ENCODE measurements around the gene BRI3.
"Not testable (repeated sequence)": the region's sequence is repeated elsewhere in the genome, so short reads cannot be mapped to it uniquely, and the experiment has no call there.

BRI3 gene

DNA sequence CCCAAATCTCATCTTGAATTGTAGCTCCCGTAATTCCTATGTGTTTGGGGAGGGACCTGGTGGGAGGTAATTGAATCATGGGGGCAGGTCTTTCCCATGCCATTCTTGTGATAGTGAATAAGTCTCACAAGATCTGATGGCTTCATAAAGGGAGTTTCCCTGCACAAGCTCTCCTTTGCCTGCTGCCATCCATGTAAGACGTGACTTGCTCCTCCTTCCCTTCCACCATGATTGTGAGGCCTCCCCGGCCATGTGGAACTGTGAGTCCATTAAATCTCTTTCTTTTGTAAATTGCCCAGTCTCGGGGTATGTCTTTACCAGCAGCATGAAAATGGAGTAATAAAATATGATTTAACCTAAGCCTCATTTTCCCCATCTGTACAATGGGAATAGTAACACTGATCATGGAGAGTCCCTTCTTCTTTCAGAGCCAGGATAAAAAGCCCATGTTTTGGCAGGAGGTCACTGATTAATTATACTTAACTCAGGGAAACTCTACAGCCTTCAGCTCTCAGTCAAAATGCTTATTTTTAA is 34.6 kb downstream of the BRI3 start:
- DNase-seq = not testable (repeated sequence)

DNA sequence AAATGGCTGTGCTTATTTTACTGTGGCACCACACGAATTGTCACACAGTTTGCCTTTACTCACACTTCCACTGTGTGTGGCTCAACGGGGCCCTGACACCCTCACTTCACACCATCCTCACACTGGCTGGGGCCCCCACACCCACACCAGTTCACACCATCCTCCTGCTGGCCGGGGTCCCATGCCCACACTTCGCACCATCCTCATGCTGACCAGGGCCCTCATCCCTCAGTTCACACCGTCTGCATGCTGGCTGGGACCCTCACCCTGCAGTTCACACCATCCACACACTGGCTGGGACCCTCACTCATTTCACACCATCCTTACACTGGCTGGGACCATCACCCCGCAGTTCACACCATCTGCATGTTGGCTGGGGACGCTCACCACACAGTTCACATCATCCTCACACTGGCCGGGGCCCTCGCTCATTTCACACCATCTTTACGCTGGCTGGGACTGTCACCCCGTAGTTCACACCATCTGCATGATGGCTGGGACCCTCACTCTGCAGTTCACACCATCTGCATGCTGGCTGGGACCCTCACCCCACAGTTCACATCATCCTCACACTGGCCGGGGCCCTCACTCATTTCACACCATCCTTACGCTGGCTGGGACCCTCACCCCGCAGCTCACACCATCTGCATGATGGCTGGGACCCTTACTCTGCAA is 36.0 kb downstream of the BRI3 start:
- DNase-seq = no peak

DNA sequence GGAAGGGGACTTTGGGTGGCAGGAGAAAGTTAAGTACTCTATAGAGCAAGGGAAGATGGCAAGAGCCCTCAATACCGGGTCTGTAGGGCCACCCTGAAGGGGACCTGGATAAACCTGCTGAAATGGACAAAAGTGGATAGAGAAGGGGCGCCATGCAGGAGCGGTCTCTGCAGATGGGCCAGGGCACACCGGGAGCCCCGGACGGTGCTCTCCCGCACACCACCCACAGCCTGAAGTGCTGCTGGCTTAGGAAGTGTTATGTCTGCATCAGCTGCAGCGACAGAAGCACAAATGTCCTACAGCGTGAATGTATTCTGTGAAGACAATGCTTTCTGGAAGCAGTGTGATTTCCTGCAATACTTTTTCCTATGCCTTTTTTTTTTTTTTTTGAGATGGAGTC is 37.7 kb downstream of the BRI3 start:
- no peak for DNase-seq

DNA sequence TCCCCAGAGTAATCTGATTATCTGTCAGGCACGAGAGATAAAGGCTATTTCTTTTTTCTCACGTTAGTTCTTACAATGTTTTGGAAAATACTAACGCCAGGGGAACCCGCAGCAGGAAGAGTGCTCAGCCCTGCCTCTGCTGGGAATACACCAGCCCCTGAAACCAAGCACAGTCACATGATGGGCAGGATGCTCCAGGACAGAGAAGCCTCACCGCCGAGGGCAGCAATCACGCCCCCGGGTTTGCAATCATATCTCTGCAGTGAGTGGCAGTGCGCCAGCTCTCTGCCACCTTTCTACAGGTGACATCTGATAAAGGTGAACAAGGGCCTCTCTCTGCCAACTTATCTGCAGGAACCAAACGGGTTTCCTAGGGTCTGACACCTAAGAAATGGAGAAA is 39.8 kb downstream of the BRI3 start:
- DNase-seq = no peak

DNA sequence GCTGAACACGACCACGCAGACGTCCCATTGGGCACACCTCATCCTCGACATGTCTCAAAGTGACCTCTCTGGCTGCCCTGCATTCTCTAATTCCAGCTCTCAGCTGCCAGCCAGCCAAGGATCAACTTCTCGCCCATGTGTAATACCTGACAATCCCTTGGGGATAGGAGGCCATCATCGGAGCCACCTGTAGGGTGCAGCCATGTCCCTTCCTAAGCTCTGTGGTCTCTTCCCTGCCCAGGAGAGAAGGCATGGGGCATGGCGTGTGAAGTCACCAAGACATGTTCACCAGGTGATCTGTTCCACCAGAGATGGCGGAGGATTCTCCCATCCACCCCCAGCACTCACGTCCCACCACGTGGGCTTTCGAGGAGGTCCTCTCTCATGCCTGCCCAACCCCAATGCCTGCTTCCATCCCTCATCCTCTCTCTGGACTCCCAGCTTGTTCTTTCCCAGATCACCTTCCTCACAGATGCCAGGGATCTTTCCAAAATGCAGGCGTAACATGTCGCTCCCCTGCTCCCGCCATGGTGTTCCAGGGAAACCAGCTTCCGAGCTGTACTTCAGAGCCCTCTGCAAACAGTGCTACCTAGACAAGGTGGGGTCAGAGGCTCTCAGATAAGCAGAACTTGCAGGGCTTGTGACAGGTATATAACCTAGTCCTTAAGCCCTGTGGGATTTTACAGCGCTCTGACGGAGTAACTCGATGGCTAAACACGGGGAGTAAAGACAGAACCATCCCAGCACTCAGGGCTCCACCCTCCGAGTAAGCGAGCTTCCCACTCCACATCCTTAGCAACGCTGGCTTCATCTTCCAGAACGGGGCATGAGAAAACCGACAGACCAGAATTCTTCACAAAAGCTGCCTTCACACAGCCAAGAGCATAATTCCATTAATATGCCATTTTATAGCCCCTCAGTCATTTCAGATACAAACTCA is 41.1 kb downstream of the BRI3 start:
- no peak for DNase-seq

DNA sequence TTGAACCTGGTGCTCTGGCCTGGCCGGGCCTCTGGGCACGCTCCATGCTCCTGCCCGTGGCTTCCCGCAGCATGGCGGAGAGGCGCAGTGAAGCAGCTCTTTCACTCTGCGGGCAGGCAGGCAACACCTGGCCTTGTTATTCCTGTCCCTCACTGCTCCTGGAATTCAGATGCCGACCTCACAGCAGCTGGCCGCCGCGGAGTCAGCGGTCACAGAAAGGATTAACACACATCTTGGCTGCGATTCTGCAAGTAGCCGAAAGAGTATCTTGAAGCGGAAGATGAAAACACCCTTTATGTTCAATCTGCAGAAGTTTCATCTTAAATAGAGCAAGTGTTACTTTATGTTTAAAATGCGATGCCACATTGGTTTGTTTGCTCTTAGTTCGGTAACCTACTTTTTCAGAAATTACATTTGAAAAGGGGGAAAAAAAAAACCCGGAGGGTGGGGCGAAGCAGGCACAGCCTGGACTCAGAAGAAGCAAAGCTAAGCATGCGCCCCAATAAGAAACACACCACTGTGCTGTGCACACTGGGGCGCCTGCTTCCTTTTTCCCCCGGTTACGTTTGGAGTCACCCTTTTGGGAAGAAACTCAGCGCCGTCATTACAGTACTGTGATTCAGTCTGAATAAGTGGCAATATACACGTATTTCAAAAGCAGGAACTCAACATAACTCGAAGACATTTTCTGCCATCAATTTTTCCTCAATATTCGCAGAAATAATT is 42.3 kb downstream of the BRI3 start:
- no peak for DNase-seq

DNA sequence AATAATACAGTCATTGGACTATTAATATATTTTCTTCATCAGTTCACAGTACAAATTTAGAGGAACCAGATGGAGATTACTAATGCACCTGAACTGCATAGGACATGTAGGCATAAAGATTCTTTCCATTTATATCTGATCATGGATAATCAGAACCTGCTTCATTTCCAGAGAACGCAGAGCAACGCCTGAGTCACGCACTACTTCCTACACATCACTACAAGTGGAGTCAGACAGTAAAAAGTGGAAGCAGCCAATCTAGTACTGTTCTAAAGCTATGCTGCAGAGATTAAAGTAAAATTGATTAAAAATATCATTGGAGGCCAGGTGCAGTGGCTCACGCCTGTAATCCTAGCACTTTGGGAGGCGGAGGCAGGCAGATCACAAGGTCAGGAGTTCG is 43.3 kb downstream of the BRI3 start:
- no peak for DNase-seq

DNA sequence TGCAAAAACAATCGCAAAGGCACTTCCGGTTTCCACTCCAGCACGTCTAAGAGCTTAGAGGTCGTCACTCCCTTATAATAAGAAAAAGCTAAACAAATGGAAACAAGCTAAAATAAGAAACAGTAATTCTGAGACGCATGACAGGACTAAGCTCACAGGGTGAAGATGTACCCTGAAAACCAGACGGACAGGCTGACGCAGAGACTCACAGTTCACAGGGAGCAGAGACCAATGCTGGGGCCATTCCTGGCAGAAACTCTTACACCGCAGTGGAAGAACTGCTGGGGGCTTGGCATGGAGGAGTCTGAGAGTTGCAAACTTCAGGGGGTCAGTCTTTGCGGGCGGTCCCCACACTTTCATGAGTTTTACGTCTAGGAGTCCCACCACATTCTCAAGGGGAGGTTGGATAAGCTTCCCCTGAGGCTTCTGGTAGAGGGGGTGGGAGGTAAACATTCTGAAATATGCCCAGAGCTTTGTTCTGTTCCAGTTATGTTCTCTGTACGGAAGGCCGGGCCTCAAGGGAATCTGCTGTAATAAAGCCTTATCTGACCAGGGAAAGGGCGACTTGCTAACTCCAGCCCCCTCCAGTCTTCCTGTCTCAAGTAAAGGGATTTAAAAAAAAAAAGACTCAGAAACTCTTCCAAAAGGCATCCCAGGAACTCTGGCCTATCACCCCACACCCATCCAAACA is 47.8 kb downstream of the BRI3 start:
- no peak for DNase-seq

DNA sequence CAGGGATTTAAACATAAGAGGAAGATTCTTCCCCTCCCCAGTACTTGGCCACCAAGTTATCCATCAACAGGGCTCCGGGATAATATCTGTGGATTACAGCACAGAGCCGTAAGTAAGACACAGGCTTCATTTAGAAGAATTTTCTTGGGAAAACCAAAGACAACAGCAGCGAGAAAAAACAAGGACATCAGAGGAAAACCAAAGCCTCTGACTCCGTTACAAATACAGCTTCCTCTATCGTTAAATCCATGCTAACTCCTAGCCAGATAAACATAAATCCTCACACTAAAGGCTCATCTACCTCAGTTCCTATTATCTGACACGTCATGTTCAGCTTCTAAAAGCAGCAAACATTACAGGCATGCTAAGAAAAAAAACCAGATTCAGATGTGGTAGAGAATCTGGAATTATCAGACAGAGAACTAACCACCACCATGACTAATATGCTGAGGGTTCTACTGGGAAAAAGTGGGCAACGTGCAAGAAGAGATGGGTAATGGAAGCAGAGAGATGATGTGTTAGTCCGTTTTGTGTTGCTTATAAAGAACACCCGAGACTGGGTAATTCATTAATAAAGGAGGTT is 48.4 kb downstream of the BRI3 start:
- no peak for DNase-seq

DNA sequence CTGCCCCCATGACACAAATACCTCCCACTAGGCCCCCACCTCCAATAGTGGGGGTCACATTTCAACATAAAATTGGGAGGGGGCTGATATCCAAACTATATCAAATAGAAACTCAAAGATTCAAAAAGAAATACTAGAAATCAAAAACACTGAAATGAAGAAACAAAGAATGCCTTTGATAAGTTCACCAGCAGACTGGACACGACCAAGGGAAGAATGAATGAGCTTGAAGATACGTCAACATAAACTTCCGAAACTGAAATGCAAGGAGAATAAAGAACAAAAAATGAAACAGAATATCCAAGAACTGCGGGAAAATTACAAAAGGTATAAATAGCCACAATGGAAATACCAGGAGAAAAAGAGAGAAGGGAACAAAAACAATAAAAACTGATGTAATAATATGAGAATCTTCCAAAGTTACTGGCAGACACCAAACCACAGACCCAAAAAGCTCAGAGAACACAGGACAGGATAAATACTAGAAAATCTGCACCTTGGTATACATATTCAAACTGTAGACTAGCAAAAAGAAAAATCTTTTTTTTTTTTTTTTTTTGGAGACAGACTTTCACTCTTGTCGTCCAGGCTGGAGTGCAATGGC is 49.5 kb downstream of the BRI3 start:
- DNase-seq = no peak

DNA sequence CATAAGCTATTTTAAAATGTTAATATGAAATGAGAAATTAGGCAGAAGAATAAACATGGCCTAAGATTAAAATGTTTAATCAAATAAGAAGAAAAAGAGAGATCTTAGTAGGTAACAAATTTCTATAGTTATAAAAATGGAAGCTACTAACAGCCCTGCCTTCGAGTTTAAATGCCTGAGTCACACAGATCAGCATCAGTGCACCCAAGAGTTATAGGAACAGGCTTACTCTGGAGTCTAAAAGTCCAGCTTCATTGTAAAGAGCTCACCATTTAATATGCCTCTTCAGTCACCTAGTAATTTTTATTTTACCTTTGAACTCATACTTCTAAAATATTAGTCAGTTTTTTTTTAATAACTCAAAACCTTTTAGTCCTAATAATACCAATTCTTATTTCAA is 52.6 kb downstream of the BRI3 start:
- DNase-seq = no peak

DNA sequence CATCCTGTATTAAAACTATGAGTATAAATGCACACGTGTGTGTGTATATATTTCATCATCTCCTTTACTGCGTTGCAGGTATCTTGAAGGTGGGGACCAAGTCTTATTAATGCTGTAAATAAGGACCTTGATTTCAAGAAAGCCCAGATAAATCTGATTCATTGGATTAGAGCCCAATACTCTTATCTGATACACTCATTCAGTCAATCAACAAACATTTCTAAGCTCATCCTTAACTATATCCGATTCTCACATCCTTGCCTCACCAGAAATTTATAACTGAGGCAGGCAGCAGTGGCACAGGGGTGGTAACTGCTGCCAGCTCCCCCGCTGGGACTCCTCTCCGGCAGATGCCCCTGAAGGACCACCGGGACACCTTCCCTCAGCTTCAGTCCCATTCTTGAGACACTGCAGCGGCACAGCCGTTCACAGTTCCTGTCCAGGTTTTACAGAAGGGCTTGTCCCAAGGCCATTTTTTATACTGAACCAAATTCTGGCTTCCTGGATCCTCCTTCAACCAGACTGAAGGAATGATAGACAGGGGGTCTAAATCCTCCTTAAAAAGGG is 54.0 kb downstream of the BRI3 start:
- DNase-seq = no peak

DNA sequence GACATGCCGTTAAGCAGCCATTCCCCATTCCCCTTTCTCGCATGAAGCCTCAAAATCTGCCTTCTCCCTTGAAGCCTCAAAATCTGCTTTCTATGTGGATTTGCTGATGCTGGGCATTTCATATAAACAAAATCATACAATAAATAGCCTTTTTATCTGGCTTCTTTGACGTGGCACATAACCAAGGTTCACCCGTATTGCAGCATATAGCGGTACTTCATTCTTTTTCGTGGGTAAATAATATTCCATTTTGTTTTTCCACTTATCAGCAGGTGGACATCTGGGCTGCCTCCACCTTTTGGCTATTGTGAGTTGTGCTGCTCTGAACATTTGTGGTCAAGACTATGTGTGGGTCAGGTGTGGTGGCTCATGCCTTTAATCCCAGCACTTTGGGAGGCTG is 57.0 kb downstream of the BRI3 start:
- no peak for DNase-seq

DNA sequence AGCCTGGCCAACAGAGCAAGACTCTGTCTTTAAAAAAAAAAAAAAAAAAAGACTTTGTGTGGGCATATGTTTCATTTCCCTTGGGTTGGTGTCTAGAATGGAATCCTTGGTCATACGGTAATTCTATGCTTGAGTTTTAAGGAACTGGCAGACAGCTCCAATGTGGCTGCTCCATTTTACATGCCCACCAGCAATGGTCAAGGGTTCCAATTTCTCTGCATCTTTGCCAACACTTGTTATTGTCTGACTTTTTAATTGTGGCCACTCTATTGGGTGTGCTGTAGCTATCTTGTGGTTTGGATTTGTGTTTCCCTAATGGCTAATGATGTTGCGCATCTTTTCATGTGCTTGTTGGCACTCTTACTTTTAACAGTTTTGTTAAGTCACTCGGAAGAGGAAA is 57.6 kb downstream of the BRI3 start:
- DNase-seq = no peak

DNA sequence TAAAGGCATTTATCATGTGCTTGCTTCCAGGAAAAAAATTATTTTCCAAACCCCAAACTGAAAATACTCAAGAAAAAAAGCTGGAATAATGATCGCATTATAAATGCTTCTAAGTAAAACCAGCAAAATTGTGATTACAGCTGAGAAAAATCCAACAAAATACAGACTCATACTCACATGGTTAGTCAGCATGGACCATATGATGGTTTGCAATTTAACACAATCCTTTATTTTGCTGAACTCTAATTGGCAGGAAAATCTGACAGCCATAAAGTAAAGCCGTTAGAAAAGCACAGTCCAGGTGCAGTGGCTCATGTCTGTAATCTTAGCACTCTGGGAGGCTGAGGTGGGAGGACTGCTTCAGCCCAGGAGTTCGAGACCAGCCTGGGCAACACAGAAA is 59.6 kb downstream of the BRI3 start:
- DNase-seq = no peak
